ELF-1 (cell line): ENCODE data around the gene TLR2.
A peak's percentile ranks its signal among the peaks of the same experiment; 100 is the strongest.
"Not testable (repeated sequence)": the region's sequence is repeated elsewhere in the genome, so short reads cannot be mapped to it uniquely, and the experiment has no call there.

Experiments used
- DNase-seq: peaks from one replicate; pipeline ENCODE4 v3.0.0-alpha.2; 2016; ENCODE audit warnings: low read depth, low spot score

Gene TLR2

DNA sequence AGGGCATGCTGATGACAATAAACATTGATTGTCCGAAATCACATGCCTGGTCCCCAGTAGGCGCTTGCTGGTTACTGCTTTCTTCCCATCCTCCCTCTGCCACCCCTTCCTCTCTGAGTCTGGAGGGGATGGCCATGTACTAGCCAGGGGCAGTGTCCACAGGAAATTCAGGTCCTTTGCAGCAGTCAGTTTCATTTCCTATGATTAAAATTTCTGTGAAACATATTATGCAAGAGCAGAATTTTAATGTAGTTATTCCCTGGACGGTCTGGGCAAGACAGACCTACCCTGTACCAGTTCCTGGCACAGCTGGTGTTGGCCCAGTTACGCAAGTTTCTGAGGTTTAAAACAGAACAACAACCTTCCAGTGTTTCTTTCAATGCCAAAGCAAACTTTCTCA lies 28.2 kb upstream of the TLR2 start:
- DNase-seq: no peak

DNA sequence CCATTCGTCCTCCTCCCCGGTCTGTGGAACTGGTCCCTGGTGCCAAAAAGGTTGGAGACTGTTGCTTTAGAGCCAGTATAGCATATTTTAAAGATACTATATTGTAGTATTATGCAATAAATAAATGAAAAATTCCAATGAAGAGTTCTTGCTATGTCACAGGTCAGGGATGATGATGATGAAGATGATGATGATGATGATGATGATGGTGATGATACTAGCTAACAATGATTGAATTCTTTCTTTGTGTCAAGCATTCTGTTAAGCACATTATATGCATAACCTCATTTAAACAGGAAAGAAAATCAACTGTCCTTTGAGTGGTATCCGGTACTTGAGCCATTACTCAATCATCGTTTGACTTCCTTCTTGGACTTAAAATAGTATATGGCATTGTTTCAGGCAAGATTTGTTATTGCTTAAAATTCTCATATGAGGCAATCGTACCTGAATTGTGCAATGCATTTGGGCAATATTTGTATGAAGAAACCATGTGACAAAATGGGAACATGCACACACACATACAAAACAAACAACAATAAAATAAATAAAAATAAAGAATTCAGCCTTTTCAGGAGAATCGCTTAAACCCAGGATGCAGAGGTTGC lies 22.8 kb upstream of the TLR2 start:
- no peak for DNase-seq

DNA sequence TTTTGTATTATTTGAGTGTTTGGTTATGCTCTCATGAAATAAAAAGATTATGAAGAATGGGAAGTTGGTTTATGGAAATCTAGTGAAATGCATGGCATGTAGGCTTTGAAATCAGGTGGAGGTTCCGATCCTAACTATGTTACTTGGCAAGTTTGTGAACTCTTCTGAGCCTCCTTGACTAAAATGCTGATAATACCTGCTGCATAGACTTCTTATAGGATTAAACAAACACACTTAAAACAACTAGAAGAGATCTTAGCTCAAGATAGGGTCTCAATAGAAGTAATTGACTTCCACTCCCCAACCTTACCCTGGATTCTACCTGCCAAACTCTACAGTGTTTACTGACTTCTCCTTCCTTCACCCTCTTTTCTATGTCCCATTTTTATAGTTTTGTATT lies 22.2 kb upstream of the TLR2 start:
- DNase-seq: no peak

DNA sequence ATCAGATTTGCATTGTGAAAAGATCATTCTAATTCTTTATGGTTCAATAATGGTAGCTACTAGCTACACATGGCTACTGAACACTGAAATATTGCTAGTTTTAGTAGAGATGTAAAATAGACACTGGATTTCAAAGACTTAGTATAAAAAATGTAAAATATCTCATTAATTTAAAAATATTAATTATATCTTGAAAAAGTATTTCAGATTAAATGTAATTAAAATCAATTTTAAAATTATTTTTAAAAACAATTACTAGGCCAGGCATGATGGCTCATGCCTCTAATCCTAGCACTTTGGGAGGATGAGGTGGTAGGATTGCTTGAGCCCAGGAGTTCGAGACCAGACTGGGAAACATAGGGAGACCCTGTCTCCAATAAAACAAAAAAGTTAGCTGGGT lies 20.4 kb upstream of the TLR2 start:
- no peak for DNase-seq

DNA sequence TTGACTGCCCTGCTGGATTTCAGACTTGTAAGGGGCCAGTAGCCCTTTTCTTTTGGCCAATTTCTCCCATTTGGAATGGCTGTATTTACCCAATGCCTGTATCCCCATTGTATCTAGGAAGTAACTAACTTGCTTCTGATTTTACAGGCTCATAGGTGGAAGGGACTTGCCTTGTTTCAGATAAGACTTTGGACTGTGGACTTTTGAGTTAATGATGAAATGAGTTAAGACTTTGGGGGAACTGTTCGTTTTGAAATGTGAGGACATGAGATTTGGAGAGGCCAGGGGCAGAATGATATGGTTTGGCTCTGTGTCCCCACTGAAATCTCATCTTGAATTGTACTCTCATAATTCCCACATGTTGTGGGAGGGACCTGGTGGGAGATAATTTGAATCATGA lies 17.6 kb upstream of the TLR2 start:
- not testable (repeated sequence) for DNase-seq

DNA sequence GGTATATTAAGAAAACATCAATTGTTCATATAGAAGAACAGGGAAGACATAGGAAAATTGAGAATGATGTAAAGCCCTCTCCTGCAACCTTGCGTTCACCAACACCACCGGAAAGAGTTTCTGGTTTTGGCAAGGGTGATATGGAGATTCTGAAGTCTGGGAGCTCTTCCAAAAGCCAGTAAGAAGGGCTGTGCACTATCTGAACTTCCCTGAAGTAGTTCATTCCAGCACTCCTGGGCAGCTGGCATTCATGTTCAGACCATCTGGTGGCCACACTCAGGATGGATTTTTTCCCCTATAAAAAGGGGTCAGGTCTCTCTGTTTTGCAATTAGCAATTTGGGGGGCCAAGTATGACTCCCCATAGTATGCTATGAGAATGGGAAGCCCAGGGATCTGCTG lies 15.4 kb upstream of the TLR2 start:
- DNase-seq: no peak

DNA sequence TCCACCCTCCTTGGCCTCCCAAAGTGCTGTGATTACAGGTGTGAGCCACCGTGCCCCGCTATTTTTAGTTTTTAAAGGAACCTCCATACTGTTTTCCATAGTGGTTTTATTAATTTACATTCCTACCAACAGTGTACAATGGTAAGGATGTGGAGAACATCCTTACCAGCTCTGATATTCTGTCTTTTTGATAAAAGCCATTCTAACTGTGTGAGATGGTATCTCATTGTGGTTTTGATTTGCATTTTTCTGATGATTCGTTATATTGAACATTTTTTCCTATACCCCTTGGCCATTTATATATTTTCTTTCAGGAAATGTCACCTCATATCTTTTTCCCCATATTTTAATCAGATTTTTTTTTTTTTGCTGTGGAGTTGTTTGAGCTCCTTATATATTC lies 14.2 kb upstream of the TLR2 start:
- DNase-seq: no peak

DNA sequence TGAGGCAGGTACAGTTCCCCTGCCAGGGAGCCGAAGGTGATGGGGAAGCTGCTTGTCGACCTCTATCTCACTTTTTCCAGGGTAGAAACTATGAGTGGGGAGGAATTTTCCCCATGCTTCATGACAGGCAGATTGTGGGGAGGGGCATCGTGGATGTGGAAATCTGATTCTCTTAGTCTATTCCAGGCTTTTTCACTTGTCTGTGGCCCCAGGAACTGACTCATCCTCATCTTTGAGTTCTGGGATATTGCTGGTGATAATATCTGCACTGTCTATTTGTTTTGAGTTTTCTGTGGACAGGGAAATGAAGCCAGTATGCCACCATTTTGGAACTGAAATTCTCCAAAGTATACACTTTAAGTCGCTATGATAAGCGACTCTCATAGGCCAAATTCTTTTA lies 7.6 kb upstream of the TLR2 start:
- no peak for DNase-seq

DNA sequence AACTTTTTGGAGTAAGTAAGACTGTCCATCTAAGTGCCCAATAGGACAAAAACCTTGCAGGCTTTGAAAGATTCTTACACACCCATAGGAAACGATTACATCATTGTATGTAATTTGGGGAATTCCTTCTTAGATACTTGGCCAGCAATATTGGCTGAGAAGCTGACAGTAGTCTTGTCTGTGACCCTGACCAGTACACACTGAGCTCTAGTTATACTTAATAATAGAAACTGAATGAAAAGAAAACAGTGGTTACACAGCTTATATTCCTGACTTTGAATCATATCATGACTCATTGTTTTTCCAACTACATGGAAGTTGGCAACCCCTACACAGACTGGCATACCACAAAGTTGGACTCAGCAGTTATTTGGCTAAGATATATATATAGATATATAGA lies 7.1 kb upstream of the TLR2 start:
- DNase-seq: no peak

DNA sequence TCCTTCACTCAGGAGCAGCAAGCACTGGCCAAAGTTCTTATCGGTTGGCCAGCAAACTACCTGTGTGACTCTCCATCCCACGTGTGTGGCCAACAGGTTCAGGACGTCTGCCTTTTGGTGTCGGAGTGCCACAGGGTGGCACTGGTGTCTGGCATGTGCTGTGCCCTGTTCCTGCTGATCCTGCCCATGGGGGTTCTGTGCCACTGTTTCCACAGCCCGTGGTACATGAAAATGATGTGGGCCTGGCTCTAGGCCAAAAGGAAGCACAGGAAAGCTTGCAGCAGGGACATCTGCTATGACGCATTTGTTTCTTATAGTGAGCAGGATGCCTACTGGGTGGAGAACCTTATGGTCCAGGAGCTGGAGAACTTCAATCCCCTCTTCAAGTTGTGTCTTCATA lies 4.6 kb upstream of the TLR2 start:
- DNase-seq: no peak

DNA sequence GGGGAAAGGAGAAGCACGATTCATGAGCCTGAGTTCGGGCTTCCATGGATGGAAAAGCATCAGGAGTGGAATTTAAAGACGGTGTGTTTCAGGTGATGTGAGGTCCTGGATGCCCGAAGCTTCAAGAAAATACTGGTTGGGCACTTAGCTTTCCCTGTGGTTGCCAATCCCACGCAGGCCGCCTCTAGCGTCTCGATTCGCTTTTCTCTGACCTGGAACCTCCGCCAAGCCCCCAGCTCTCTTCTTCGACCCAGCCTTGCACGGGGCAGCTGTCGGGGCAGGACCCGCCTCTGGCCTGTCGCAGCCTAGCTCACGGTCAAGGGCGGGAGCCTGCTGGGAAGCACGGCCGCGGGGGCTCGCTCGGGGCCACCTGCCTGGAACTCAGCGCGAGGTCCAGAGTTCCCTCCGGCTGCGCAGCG lies 308 bp upstream of the TLR2 start:
- peak; percentile 56 for DNase-seq

DNA sequence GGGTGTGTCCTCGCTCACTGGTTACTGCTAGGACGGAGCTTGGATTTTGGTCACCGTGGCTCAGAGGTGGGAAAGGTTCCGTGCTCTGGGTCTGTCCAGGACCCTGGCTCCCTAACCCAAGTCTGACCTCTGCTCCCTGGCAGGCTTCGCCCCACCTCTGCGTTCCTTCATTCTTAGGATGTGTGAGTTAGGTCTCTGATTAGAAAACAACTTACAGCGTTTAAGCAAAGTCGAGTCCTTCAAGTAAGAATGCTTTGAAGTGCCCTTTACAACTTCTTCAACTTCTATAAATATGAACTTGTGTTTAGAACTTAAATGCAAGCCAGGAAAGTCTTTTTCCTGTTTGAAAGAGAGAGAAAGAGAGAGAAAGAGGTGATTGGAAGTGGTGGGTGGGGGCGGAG lies 891 bp downstream of the TLR2 start:
- no peak for DNase-seq

DNA sequence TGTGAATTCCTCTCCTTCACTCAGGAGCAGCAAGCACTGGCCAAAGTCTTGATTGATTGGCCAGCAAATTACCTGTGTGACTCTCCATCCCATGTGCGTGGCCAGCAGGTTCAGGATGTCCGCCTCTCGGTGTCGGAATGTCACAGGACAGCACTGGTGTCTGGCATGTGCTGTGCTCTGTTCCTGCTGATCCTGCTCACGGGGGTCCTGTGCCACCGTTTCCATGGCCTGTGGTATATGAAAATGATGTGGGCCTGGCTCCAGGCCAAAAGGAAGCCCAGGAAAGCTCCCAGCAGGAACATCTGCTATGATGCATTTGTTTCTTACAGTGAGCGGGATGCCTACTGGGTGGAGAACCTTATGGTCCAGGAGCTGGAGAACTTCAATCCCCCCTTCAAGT lies 20.4 kb downstream of the TLR2 start:
- no peak for DNase-seq

DNA sequence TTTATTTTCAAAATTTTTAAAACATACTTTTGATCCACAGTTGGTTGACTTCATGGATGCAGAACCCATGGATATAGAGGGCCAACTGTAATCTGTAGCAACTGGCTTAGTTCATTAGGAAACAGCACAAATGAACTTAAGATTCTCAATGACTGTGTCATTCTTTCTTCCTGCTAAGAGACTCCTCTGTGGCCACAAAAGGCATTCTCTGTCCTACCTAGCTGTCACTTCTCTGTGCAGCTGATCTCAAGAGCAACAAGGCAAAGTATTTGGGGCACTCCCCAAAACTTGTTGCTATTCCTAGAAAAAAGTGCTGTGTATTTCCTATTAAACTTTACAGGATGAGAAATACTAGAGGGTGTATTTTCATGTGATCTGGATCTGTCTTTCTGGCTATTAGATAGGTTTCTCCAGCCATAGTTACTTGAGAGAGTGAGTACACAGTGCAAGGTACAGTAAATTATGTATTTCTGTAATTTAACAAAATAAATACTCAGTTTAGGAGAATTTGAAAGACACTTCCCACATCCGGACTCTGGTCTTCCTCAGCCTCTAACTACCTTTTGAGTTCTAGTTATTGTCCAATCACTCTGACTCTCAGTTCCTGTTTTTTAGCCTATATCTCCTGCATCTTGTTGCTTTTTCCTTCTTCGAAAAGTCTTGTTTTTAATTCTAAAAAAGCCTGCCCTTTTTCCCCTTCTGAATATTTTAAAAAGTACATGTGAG lies 21.8 kb downstream of the TLR2 start:
- DNase-seq: no peak

DNA sequence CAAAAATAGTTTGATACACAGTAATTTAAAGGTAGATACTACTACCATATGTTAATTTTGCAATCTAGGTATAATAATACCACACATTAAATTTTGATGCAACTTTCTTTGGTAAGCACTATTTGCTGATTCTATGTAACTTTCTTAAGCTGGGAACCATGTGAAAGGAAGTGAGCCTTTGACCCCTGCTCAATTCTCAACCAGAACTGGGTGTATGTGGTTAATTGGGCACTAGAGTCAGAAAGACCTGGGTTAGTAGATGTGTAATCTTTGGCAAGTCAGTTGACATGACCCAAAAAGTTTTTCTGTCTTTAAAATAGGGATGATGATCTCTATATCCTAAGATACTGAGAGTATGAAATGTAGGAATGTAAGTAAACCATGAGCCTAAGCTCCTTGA lies 22.4 kb downstream of the TLR2 start:
- DNase-seq: no peak

DNA sequence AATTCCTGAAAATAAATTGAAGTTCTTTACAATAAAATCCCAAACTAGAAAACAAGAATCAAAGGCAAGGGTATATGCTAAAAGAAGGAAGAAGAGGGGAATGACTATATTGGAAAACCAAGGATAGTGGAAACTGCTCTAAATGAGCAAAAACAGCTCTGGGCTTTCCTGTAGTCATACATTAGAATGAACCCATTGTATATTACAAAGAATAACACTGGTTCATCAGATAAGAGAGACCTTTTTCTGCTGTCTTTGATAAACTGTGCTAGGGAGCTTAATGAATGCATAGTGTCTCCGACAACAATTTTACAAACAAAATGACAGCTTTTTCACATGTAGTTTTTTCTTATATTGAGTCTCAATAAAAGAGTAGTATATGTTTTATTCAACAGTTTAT lies 26.6 kb downstream of the TLR2 start:
- DNase-seq: no peak

DNA sequence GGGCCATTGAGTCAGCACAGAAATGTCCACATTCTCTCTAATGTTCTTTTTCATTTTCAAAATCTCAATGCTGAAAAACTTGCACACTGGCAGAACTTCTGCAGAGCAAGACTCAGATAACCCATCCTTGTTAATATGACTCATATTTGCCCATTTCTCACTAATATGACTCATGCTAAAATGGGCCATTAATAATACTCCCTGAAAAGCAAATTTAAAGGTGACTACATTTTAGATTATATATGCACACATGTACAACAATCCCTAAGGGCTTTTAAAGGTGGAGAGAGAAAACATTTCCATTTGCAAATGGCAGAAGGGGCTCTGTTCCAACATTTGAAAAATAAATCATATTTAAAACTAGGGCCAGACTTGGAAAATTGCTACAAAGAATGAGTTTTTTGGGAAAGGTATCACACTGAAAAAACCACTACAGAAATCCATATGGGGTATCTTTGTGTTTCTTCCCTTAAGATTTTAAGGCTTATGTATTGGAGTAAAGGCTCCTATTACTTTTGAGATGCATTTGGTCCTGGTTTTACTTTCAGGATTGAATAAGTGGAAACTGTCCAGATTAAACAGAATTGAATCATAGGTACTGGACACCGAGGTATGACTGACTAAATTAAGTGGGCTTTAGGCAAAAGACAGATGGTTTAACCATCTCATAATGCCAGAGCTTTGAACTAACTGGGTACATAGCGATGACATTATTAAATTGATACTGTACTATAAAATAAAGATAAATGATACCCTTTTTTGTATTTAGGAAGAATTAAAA lies 30.0 kb downstream of the TLR2 start:
- DNase-seq: no peak

DNA sequence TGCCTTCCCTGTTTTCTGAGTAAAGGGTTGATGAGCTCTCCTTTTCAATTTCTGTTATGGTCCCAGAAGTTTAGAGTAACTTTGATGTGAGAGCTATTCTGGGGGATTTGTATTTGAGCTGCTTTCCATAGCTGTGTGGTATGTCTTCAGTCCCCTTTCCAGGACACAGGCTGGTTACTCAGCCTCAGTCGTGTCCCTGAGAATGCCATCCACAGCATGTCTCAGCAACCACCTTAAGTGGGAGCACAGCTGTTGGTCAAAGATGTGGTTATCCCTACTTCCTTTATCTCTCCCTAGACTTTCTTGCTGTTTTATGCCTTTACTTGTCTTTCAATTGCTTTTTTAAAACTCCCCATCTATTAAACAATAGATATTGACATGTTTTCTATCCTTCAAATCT lies 38.0 kb downstream of the TLR2 start:
- DNase-seq: no peak

DNA sequence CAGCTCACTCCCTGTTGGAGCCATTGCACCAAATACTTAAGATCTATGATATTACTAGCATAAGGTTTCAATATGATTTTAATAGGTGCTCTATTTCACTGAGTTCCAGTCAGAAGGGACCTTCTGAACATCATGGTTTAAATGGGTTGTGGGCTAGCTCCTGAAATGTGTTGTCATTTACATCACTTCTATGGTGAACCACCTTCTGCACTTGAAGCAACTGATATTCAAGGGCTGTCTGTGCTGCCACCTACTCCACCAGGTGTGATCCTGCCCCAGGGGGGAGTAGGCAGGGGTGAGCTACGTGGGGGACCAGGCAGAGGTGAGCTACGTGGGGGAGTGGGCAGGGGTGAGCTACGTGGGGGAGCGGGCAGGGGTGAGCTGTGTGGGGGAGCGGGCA lies 40.5 kb downstream of the TLR2 start:
- no peak for DNase-seq

DNA sequence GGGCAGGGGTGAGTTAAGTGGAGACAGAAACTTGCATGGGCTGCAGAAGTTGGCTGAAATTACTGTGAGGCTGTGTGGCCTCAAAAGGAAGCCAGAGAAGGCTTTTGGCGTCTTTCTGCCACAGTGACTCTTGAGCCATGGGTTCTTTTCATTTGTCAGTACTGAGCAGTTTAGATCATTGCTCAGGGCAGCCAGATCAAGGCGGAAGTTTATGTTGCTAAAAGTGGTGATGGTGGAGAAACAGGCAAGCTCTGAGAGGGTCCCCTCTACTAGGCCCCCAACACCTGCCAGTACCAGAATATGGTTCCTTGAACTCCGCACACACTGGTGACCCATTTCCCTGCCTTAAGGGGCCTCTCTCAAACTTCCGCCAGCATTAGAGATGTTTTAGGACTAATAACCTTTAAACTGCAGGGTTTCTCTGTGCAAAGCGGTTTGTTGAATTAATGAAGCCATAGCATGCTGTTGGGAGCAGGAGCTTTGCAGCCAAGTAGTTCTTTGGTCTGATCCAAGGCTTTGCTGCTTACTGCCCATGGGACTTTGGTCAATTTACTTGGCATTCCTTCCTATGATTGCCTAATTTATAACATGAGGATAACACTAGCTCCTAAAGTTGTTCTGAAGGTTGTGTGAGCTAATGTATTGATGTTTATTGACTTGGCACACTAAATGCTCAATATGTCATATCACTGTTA lies 41.2 kb downstream of the TLR2 start:
- no peak for DNase-seq

DNA sequence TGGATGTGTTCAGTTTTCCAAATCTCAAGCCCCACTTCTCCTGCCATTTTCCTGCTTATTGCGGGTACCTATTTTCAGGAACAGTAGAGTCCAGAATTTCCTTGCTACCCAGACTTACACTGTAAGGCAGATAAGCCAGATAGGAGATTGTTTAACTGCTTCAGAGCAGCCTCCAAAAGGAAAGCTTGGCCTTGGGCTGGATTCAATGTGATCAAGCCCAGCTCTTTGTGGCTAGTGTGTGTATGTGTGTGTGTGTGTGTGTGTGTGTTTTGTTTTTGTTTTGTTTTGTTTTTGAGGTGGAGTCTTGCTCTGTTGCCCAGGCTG lies 41.7 kb downstream of the TLR2 start:
- no peak for DNase-seq

DNA sequence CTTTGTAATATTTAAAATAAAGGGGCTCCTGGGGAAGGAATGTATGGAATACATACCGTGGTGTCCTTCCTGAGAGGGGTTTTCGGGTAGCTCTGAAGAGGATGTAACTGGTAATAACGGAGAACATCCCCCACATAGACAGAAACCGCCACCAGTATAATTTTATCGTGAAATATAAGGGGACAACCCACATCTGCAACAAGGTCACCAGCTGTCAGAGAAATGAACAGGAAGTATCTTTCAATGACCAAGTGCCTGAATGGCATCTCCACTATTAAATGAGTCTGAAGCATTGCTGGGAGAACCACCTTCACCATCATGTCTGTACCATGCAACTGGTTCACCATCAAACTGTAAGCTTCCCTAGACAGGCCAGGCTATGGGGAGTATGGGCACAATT lies 44.1 kb downstream of the TLR2 start:
- no peak for DNase-seq

DNA sequence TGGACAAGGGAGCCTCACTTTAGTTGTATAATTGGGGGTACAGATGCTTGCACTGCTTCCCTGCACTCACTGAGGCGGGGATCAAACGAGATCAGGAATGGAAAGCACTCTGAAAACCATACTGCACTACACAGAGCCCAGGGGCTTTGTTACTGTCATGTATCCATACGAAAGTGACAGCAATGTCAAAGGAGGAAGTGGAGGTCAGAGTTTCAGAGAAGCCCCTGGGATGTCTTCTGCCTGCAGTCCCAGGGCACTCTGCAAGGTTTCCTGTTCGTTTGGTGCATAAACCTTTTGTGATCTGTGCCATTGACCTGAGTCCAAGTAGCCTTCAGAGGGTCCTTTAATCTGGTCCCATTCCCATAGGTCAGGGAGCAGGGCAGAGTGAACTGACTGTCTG lies 44.6 kb downstream of the TLR2 start:
- DNase-seq: no peak
